GM21528 (cell line): Measurements from ENCODE around the gene HNRNPH3.

Experiments
- ATAC-seq: cut with Tn5 transposase; IDR thresholded peaks from one replicate; pipeline ENCODE4 v1.9.1; 2021; ENCODE audit warnings: mild to moderate bottlenecking, moderate library complexity; ENCODE audit not compliant: unreplicated experiment, low FRiP score

HNRNPH3 gene

GRCh38 chr10:68330852-68331454, 911 bp upstream of the HNRNPH3 start:
- ATAC-seq: no peak

DNA sequence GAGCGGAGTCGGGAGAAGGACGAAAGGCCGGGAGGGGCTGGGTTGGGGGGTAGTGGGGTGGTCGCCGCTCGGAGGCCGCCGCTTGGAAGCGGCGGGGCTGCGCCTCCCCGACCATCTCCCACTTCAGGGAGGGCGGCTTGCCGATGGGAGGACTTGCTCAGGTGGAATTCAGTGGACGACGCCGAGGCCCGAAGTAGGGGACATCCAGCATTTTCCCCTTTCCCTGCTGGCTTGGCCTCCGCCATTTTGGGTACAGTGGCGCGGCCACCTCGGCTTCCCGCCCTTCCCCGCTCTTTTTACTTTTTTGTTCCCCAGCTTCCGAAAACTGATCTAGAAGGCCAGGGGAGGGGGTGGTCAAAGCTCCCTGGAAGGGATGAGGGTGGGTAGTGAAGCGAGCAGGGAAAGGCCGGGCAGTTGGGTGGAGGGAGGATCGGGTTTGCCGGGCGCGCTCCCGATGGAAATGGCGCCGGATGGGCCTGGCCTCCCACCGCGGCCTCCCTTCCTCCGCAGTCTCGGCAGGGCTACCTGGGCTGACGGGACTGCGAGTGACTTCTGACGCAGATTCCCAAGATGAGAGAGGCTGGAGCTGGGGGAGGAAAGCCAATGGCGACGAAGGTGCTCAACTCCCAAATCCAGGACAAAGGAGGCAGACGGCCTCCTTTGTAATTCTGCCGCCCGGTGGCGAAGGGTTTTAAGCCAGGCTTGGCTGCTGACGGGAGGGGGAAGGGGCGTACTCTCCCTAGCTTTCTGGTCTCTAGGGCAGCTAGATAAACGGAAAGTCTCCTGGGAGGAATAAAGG, 594 bp downstream of the HNRNPH3 start, which contains the start of gene PBLD:
PBLD (minus strand) TSS at position 670 of the 799 bp plus-strand sequence. CDS start 26,084 bp downstream, outside the sequence.
- ATAC-seq: peak; percentile 24

GRCh38 chr10:68333058-68333395, 1.2 kb downstream of the HNRNPH3 start:
- ATAC-seq: no peak

GRCh38 chr10:68333440-68334431, 1.9 kb downstream of the HNRNPH3 start:
- no peak for ATAC-seq

- no peak for ATAC-seq
Measured at GRCh38 chr10:68334672-68335467, 3.0 kb downstream of the HNRNPH3 start.

GRCh38 chr10:68336754-68337351, 5.0 kb downstream of the HNRNPH3 start:
- ATAC-seq: no peak

DNA sequence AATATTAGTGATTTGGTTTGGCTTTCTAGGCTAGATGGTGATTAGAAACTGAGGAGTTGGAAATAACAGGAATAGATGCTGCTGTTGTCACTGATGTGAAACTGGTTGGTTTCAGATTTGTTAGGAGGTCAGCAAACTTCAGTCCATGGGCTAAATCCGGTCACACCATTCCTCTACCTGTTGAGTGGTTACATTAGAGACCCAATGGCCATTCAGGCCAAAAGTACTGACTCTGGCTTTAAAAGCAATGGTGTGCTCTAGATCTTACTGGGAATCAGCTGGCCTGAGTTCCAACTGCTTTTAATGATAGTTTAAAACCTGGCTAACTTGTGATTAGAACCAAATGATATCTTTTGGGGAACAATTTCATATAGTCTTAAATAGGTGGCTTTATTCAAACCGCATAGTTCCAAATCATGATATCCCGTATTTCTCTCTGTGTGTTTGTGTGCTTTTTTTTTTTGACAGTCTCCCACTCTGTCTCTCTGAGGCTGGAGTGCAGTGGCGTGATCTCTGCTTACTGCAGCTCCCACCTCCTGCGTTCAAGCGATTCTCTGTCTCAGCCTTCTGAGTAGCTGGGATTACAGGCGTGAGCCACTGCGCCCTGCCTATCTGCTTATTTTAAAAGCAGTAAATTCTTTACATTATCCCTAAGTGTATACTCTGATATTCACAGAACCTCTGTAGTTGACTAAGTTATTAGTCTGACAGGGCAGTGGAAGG, 8.7 kb downstream of the HNRNPH3 start:
- no peak for ATAC-seq

DNA sequence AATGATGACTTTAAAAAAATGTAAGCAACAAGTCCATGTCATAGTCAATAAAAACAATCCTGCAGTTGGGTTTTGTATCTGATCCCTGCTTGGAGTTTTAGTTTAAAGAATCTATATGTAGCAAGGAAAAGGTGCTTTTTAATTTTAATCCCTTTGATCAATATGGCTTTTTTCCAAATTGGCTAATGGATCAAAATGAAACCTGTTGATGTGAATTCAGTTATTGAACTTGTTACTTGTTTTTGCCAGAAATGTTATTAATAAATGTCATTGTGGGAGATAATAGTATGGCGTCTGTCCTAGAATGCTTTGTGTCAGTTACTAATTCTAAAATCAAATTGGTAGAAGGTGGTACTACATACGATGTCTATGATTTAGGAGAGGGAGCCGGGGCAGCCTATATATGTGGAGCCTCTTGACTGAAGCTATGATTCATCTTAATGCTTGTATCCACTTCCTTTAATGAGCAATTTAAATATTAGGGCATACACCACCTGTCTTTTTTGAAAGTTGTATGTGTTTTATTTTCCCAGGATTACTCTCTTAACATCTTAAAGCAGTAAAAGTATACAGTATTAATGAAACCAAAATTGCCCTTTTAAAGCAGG, 11.1 kb downstream of the HNRNPH3 start:
- no peak for ATAC-seq

DNA sequence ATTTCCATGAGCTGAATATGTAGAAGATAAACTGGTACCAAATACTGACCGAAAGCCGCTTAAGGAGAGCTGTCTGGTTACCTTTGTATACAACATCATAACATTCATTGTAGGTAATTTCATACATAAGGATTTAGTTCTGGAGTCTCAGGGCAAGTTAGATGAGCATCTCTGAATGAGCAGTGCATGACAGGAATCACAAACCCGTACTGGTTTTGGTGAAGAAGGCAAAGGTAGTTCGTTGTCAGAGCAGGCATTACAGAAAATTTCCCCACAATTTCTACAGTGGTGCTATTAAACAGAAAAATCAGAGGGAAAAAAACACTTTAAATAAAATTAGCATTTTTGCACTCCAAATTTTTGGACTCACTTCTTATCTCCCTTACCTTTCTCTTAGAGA, 13.8 kb downstream of the HNRNPH3 start:
- no peak for ATAC-seq

DNA sequence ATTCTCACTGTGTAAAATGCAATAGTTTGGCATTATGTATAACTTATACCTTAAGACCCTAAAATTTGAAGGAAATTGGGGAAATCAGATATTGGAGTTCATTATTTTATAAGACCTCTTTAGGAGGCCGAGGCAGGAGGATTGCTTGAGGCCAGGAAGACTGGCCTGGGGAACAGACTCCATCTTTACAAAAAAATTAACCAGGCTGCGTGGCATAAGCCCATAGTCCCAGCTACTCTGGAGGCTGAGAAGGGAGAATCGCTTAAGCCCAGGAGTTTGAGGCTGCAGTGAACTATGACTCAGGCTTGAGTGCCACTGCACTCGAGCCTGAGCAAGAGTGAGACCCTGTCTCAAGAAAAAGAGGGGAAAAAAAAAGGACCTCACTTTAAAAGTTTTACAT, 14.9 kb downstream of the HNRNPH3 start:
- no peak for ATAC-seq

GRCh38 chr10:68348265-68348741, 16.4 kb downstream of the HNRNPH3 start:
- peak; percentile 53 for ATAC-seq

- ATAC-seq: no peak
Measured at GRCh38 chr10:68353537-68353936, 21.7 kb downstream of the HNRNPH3 start.

DNA sequence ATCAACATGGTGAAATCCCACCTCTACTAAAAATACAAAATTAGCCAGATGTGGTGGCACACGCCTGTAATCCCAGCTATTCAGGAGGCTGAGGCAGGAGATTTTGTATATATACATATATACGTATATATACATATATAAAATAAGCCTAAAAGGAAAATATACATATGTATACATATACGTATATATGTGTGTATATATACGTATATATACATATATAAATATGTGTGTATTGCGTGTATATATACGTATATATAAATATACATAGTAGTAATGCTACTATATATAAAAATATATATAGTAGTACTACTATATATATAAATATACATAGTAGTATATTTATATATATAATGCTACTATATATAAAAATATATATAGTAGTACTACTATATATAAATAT, 27.3 kb downstream of the HNRNPH3 start:
- ATAC-seq: no peak

- no peak for ATAC-seq
Measured at GRCh38 chr10:68362590-68362989, 30.7 kb downstream of the HNRNPH3 start.

- ATAC-seq: no peak
Measured at GRCh38 chr10:68364101-68364886, 32.4 kb downstream of the HNRNPH3 start.

GRCh38 chr10:68365611-68366010, 33.7 kb downstream of the HNRNPH3 start:
- ATAC-seq: no peak

DNA sequence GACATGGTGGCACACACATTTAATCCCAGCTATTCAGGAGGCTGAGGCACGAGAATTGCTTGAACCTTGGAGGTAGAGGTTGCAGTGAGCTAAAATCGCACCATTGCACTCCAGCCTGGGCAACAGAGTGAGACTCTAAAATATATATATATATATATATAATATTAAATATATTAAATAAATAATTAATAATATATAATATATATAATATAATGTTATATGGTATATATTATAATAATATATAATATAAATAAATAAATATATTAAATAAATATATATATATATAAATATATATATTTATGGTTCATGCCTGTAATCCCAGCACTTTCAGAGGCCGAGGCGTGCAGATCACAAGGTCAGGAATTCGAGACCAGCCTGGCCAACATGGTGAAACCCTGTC, 34.7 kb downstream of the HNRNPH3 start:
- no peak for ATAC-seq

- no peak for ATAC-seq
Measured at GRCh38 chr10:68367121-68367520, 35.3 kb downstream of the HNRNPH3 start.
